ENCODE measurements around the gene SHISA5.

GRCh38 chr3:48528754-48529153 lies 24.8 kb upstream of the SHISA5 start:
- no peak for TF ChIP-seq CTCF (IDR thresholded peaks at IDR 0.05; ENCODE audit: borderline replicate concordance, extremely low read depth, low read length, poor library complexity, severe bottlenecking)
- no peak for TF ChIP-seq EZH2 (IDR thresholded peaks at IDR 0.05; ENCODE audit: borderline replicate concordance, low read depth, low read length, severe bottlenecking)
